ENCODE measurements around the gene KRTAP19-3.

The KRTAP19-3 gene

GRCh38 chr21:30463713-30464112, 28.1 kb downstream of the KRTAP19-3 start:
- TF ChIP-seq, protein P1, sequence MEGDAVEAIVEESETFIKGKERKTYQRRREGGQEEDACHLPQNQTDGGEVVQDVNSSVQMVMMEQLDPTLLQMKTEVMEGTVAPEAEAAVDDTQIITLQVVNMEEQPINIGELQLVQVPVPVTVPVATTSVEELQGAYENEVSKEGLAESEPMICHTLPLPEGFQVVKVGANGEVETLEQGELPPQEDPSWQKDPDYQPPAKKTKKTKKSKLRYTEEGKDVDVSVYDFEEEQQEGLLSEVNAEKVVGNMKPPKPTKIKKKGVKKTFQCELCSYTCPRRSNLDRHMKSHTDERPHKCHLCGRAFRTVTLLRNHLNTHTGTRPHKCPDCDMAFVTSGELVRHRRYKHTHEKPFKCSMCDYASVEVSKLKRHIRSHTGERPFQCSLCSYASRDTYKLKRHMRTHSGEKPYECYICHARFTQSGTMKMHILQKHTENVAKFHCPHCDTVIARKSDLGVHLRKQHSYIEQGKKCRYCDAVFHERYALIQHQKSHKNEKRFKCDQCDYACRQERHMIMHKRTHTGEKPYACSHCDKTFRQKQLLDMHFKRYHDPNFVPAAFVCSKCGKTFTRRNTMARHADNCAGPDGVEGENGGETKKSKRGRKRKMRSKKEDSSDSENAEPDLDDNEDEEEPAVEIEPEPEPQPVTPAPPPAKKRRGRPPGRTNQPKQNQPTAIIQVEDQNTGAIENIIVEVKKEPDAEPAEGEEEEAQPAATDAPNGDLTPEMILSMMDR (IDR thresholded peaks at IDR 0.05; ENCODE audit: low read depth, low read length), result peak; percentile 34
- no peak for DNase-seq (ENCODE audit: low read depth in 2 of 2)

GRCh38 chr21:30448514-30448913, 43.3 kb downstream of the KRTAP19-3 start:
- no peak overlapping the region for H3K4me3 ChIP-seq (replicated peaks in 1 of 2; ENCODE audit: low read depth in 2 of 2, low read length in 2 of 2)
- DNase-seq (ENCODE audit: low read depth in 2 of 2), result no peak
- TF ChIP-seq, protein P1 (IDR thresholded peaks at IDR 0.05; ENCODE audit: low read depth, low read length), result no peak

More at GRCh38 chr21:30463713-30464112, 28.1 kb downstream of the KRTAP19-3 start:
- H3K4me3 ChIP-seq (replicated peaks in 1 of 2; ENCODE audit: low read depth in 2 of 2, low read length in 2 of 2), result no peak overlapping the region

DNA sequence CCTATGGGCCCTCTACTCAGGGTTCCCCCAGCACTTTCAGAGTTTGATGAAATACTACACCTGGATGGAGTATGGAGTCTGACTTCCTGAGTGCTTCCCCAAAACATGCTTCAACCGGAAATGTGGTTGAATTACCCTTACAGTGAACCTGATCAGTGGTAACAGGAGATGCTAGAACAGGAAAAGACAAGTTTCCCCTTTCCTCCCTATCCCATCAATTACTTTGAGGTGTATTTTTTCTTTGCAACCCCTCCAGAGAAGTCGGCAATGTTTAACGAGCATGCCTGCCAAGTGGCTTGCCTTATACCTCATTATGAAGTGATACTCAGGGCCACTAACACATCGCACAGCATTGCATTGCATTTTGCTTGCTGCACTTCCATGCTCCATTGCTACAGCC, 44.8 kb downstream of the KRTAP19-3 start:
- TF ChIP-seq, protein P1 (IDR thresholded peaks at IDR 0.05; ENCODE audit: low read depth, low read length), result no peak
- DNase-seq (ENCODE audit: low read depth in 2 of 2), result no peak
- no peak overlapping the region for H3K4me3 ChIP-seq (replicated peaks in 1 of 2; ENCODE audit: low read depth in 2 of 2, low read length in 2 of 2)

DNA sequence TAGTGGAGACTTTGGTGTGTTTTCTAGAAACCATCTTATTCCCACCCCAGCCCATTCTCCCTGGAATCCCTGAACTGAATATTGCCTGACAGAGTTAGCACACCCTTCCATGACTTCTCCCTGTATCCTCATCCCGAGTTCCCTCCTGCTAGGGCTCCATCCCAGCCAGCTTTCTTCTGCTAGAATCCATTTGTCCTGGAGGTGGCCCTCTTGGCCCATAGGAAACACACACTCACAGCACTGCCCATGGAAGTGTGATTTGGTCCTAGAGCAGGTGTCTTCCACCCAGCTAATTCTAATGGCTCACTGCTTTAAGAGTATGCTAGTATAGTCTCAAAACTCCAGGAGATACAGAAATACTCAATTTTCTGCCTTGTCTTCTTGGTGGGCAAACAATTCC, 47.6 kb downstream of the KRTAP19-3 start:
- H3K4me3 ChIP-seq (replicated peaks in 1 of 2; ENCODE audit: low read depth in 2 of 2, low read length in 2 of 2), result no peak overlapping the region
- TF ChIP-seq, protein P1 (IDR thresholded peaks at IDR 0.05; ENCODE audit: low read depth, low read length), result no peak
- no peak for DNase-seq (ENCODE audit: low read depth in 2 of 2)

DNA sequence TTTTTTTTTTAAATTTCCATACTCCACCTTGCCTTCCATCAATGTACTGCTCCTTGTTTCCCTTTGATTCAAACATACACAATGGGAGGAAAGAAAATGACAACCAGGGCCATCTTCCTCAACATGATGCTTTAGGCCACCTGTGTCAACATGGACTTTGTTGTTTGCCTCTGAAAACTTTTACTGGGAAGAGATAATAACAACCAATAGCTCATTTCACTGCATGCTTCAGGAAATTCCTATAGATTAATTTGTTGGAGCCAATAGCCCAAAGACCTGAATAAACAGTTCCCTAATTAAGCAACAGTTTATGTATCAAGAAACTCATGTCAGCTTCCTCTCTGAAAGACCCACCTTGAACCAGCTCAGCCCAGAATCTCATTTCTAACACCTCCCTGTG, 48.6 kb downstream of the KRTAP19-3 start:
- TF ChIP-seq, protein P1 (IDR thresholded peaks at IDR 0.05; ENCODE audit: low read depth, low read length), result no peak
- DNase-seq (ENCODE audit: low read depth in 2 of 2), result no peak
- H3K4me3 ChIP-seq (replicated peaks in 1 of 2; ENCODE audit: low read depth in 2 of 2, low read length in 2 of 2), result no peak overlapping the region

Measured in cardiac fibroblast (primary cell).